CD8-positive, alpha-beta memory T cell (primary cell): ENCODE measurements around the gene NXN. TPM values are rescaled to one million over a fixed set of nuclear protein-coding genes. Genes with fewer than 3 reads are reported as not detected.

Experiments
- CTCF ChIA-PET: fragments of 350-600 bp; sonication (Branson Sonifier 250); formaldehyde crosslinking; loops from one replicate; lab custom pipeline; 2021; ENCODE audit warnings: antibody characterized with exemption; lab: Charles Lee
- POLR2A ChIA-PET: fragments of 350-600 bp; sonication (Branson Sonifier 250); formaldehyde crosslinking; loops from one replicate; lab custom pipeline; 2021; ENCODE audit warnings: antibody characterized with exemption; lab: Charles Lee
- DNase-seq, 5 donors: peaks; one replicate each; pipeline versions ENCODE4 v3.0.0 to v3.0.0-alpha.2; 2020 to 2022; ENCODE audit warnings: mixed read lengths in 1 of 5
- H3K27ac ChIP-seq: one replicate; pipeline ENCODE4 v1.7.0; 2013; ENCODE audit warnings: low read depth, mild to moderate bottlenecking, low read length, moderate library complexity
- H3K27me3 ChIP-seq: 2 replicates; pipeline ENCODE4 v1.7.0; 2013; ENCODE audit warnings: low read length, mild to moderate bottlenecking; ENCODE audit not compliant: insufficient read depth, poor library complexity, severe bottlenecking
- H3K36me3 ChIP-seq: 2 replicates; pipeline ENCODE4 v1.7.0; 2013; ENCODE audit warnings: mild to moderate bottlenecking, low read length, moderate library complexity; ENCODE audit not compliant: insufficient read depth
- H3K4me1 ChIP-seq: 2 replicates; pipeline ENCODE4 v1.7.0; 2013; ENCODE audit warnings: mild to moderate bottlenecking, low read length, moderate library complexity; ENCODE audit not compliant: insufficient read depth
- H3K4me3 ChIP-seq: 2 replicates; pipeline ENCODE4 v1.7.0; 2013; ENCODE audit warnings: mild to moderate bottlenecking, low read length
- H3K9me3 ChIP-seq: 2 replicates; pipeline ENCODE4 v1.7.0; 2013; ENCODE audit warnings: mild to moderate bottlenecking, low read length
- H3K27ac Mint-ChIP-seq, 8 donors: one replicate each; pipeline ENCODE4 v1.8.0; 2020 to 2021; ENCODE audit warnings: mixed read lengths in 8 of 8, mild to moderate bottlenecking in 6 of 8, inconsistent platforms in 3 of 8, moderate library complexity in 3 of 8
- H3K27me3 Mint-ChIP-seq, 2 donors: one replicate each; pipeline ENCODE4 v1.8.0; 2020 to 2021; ENCODE audit warnings: mixed read lengths in 2 of 2, mild to moderate bottlenecking in 1 of 2, moderate library complexity in 1 of 2
- H3K36me3 Mint-ChIP-seq, 3 donors: one replicate each; pipeline ENCODE4 v1.8.0; 2020 to 2021; ENCODE audit warnings: mixed read lengths in 3 of 3, inconsistent platforms in 1 of 3, mild to moderate bottlenecking in 1 of 3
- H3K4me1 Mint-ChIP-seq, 3 donors: one replicate each; pipeline ENCODE4 v1.8.0; 2020 to 2021; ENCODE audit warnings: mixed read lengths in 3 of 3, inconsistent platforms in 1 of 3, mild to moderate bottlenecking in 1 of 3
- H3K4me3 Mint-ChIP-seq, 7 donors: one replicate each; pipeline ENCODE4 v1.8.0; 2020 to 2021; ENCODE audit warnings: mixed read lengths in 7 of 7, mild to moderate bottlenecking in 6 of 7, moderate library complexity in 4 of 7, inconsistent platforms in 2 of 7
- H3K9me3 Mint-ChIP-seq, 5 donors: one replicate each; pipeline ENCODE4 v1.8.0; 2020 to 2022; ENCODE audit warnings: mixed read lengths in 5 of 5, mild to moderate bottlenecking in 3 of 5, moderate library complexity in 2 of 5, inconsistent platforms in 1 of 5
- polyA plus RNA-seq: library from polyadenylated mRNA; unstranded; fragments of 300-500 nt; fragmentation: Illumina TruSeq; gene quantifications from one replicate; pipeline ENCODE4 v1.2.3, GENCODE V29; 2021
- total RNA-seq, 2 experiments: library from RNA; stranded (reverse); gene quantifications; one replicate each; pipeline ENCODE4 v1.2.3, GENCODE V29; 2021

Gene NXN
- total and polyA plus RNA-seq, 3 experiments from 2014 or later, result 0.08 to 0.42 (median 0.31) TPM

DNA sequence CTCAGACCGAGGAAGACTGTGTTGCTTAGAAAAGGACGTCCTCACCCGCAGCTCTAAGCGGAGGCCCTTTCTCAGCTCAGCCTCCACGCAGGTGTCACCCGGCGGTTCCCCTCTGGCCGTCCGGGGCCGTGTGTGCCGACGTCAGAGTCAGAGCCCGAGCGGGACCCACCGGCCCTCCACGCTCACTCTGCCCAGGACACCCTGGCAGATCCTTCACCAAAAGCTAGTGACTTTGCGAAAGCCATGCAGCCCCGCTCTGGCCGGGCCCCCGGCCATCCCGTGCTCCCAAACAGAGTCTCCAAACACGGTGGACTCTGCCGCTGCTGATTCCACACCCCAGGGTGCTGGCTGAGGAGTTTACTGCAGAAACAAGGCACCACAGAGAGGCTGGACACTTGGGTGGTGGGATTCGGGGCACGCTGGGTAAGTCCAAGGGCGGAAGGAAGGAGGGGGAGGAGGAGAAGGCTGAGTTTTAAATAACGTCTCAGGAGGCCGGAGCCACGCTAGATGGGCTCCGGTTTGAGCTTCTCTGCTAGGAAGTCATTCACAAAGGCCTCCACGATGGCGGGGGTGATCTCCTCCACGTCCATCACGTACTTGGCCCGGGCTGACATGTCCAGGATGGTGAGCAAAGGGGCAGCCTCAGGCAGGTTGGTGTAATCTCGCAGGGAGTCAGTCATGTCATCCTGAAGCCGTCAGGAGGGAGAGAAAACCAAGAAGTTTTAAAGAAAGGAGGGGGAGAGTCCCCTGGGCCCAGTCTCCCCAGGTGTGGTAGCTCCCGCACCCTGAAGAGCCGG is 178.9 kb downstream of the NXN start:
- no peak overlapping the region for H3K27ac ChIP-seq
- POLR2A ChIA-PET, result interaction anchor here (0.5 kb wide), 1 partner anchor 88 kb away, joined by 4 read pairs; no protein-coding TSS in a partner anchor
- no peaks in the 10 kb centered on the region for H3K9me3 Mint-ChIP-seq

DNA sequence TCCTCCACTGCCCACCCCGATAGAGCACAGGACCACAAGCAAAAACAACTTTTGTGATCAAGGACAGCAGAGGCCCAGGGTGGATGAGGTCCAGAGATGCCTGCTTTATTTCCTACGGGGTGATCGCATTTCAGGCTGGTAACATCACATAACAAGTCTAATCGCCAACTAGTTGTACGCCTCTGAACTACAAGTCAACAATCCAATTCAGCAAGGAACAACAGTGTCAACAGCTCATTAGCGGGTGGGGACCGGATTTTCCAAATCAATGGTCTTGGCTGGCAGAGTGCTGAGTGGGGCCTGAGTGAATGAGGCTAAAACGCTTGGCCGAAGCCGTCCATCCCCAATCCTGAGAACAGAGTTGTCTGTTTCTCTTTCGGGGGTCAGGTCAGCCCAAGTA is 180.3 kb downstream of the NXN start:
- Histone ChIP-seq H3K36me3 (no peaks in the 10 kb centered on the region), H3K4me3 (no peak overlapping the region), H3K27me3 (no peaks in the 10 kb centered on the region), H3K4me1 (no peaks in the 10 kb centered on the region), H3K27ac (no peak overlapping the region), H3K9me3 (no peaks in the 10 kb centered on the region)
- Mint-ChIP-seq H3K4me1 (peaks cover 5 to 6% (median 5%) of the 10 kb centered on the region in 3 donors), H3K36me3 (no peaks in the 10 kb centered on the region), H3K4me3 (no peak overlapping the region), H3K27ac (no peak overlapping the region), H3K27me3 (peaks cover 0 to 1% of the 10 kb centered on the region in 2 donors), H3K9me3 (no peaks in the 10 kb centered on the region)
- no peak for DNase-seq
- POLR2A ChIA-PET, result no interaction called here
- CTCF ChIA-PET, result interaction anchor here (1.6 kb wide), 1 partner anchor 182 kb away, joined by 5 read pairs; no protein-coding TSS in a partner anchor

More for the DNA sequence above, 178.9 kb downstream of the NXN start:
- Mint-ChIP-seq H3K4me1 (no peaks in the 10 kb centered on the region), H3K27me3 (peaks cover 0 to 1% of the 10 kb centered on the region in 2 donors), H3K4me3 (no peak overlapping the region), H3K27ac (peak overlapping the region in 1 of 8 donors; percentile 47), H3K36me3 (no peaks in the 10 kb centered on the region)
- H3K4me1 ChIP-seq, result no peaks in the 10 kb centered on the region
- H3K4me3 ChIP-seq, result no peak overlapping the region
- no peak for DNase-seq
- no peaks in the 10 kb centered on the region for H3K27me3 ChIP-seq
- H3K9me3 ChIP-seq, result no peaks in the 10 kb centered on the region
- CTCF ChIA-PET, result no interaction called here
- H3K36me3 ChIP-seq, result no peaks in the 10 kb centered on the region

GRCh38 chr17:798246-798645 is 181.3 kb downstream of the NXN start:
- DNase-seq, result no peak
- Mint-ChIP-seq H3K4me1 (peaks cover 5 to 6% (median 5%) of the 10 kb centered on the region in 3 donors), H3K36me3 (peaks cover 0 to 5% (median 0%) of the 10 kb centered on the region in 3 donors), H3K27ac (no peak overlapping the region), H3K9me3 (no peaks in the 10 kb centered on the region), H3K4me3 (no peak overlapping the region), H3K27me3 (peaks cover 0 to 1% of the 10 kb centered on the region in 2 donors)
- Histone ChIP-seq H3K36me3 (no peaks in the 10 kb centered on the region), H3K4me1 (no peaks in the 10 kb centered on the region), H3K4me3 (no peak overlapping the region), H3K9me3 (no peaks in the 10 kb centered on the region), H3K27me3 (no peaks in the 10 kb centered on the region), H3K27ac (no peak overlapping the region)
- CTCF ChIA-PET, result interaction anchor here (1.6 kb wide), 1 partner anchor 183 kb away, joined by 5 read pairs; no protein-coding TSS in a partner anchor
- POLR2A ChIA-PET, result no interaction called here

- POLR2A ChIA-PET, result no interaction called here
- Mint-ChIP-seq H3K27me3 (peaks cover 0 to 1% of the 10 kb centered on the region in 2 donors), H3K9me3 (no peaks in the 10 kb centered on the region), H3K27ac (peak overlapping the region in 2 of 8 donors; percentile 58 to 87), H3K4me3 (no peak overlapping the region), H3K36me3 (peaks cover 0 to 11% (median 5%) of the 10 kb centered on the region in 3 donors), H3K4me1 (peaks cover 5 to 6% (median 5%) of the 10 kb centered on the region in 3 donors)
- Histone ChIP-seq H3K9me3 (no peaks in the 10 kb centered on the region), H3K4me1 (no peaks in the 10 kb centered on the region), H3K27ac (no peak overlapping the region), H3K36me3 (peaks cover 4% of the 10 kb centered on the region), H3K4me3 (no peak overlapping the region), H3K27me3 (no peaks in the 10 kb centered on the region)
- CTCF ChIA-PET, result no interaction called here
- no peak for DNase-seq
Measured at GRCh38 chr17:797236-797840, 182.2 kb downstream of the NXN start.

GRCh38 chr17:796609-797008 is 183.0 kb downstream of the NXN start:
- Histone ChIP-seq H3K27me3 (no peaks in the 10 kb centered on the region), H3K36me3 (peaks cover 11% of the 10 kb centered on the region), H3K27ac (no peak overlapping the region), H3K9me3 (no peaks in the 10 kb centered on the region), H3K4me1 (no peaks in the 10 kb centered on the region), H3K4me3 (no peak overlapping the region)
- Mint-ChIP-seq H3K27me3 (peaks cover 0 to 1% of the 10 kb centered on the region in 2 donors), H3K4me1 (peaks cover 5 to 6% (median 5%) of the 10 kb centered on the region in 3 donors), H3K27ac (no peak overlapping the region), H3K36me3 (peaks cover 0 to 18% (median 5%) of the 10 kb centered on the region in 3 donors), H3K4me3 (no peak overlapping the region), H3K9me3 (no peaks in the 10 kb centered on the region)
- POLR2A ChIA-PET, result no interaction called here
- CTCF ChIA-PET, result interaction anchor here (0.7 to 2.4 kb wide), 3 partner anchors 184 to 260 kb away, joined by 3 to 12 read pairs (median 3); no protein-coding TSS in a partner anchor
- no peak for DNase-seq

GRCh38 chr17:795721-796120 is 183.9 kb downstream of the NXN start:
- peaks cover 0 to 1% of the 10 kb centered on the region in 2 donors for H3K27me3 Mint-ChIP-seq

DNA sequence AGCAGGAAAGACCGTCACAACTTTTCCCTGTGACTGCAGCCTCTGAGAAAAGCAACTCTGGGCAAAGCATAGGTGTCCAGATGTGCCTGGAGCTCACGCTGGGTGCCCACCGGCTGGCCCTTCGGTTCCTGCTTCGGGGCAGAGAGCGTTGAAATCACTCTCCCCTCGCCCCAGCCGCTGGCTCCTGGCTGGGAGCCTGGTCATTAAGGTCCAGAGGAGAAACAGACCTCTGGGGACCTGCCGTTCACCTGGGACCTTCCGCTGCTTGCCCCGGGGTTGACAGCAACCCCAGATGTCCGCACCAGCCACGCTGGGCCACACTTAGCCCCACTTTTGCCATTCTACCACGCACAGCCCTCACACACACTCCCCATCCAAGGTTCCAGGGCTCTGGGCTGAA is 184.3 kb downstream of the NXN start:
- no peaks in the 10 kb centered on the region for H3K9me3 ChIP-seq
- Mint-ChIP-seq H3K9me3 (no peaks in the 10 kb centered on the region), H3K36me3 (peaks cover 0 to 27% (median 9%) of the 10 kb centered on the region in 3 donors), H3K4me3 (no peak overlapping the region), H3K27me3 (peaks cover 0 to 1% of the 10 kb centered on the region in 2 donors), H3K4me1 (peaks cover 5 to 6% (median 5%) of the 10 kb centered on the region in 3 donors), H3K27ac (no peak overlapping the region)
- no peak overlapping the region for H3K4me3 ChIP-seq
- CTCF ChIA-PET, result interaction anchor here (0.9 to 2.4 kb wide), 3 partner anchors 14 to 201 kb away, joined by 6 to 12 read pairs (median 8); partner anchors contain the start of genes GLOD4, MRM3 and TIMM22
- H3K27me3 ChIP-seq, result no peaks in the 10 kb centered on the region
- no peak overlapping the region for H3K27ac ChIP-seq
- no peak for DNase-seq
- POLR2A ChIA-PET, result interaction anchor here (0.6 kb wide), 1 partner anchor 16 kb away, joined by 14 read pairs; no protein-coding TSS in a partner anchor
- H3K4me1 ChIP-seq, result no peaks in the 10 kb centered on the region
- H3K36me3 ChIP-seq, result peaks cover 17% of the 10 kb centered on the region

More at GRCh38 chr17:795721-796120, 183.9 kb downstream of the NXN start:
- POLR2A ChIA-PET, result no interaction called here
- peaks cover 0 to 26% (median 9%) of the 10 kb centered on the region in 3 donors for H3K36me3 Mint-ChIP-seq
- no peak for DNase-seq
- Histone ChIP-seq H3K27ac (no peak overlapping the region), H3K36me3 (peaks cover 17% of the 10 kb centered on the region), H3K9me3 (no peaks in the 10 kb centered on the region), H3K4me1 (no peaks in the 10 kb centered on the region), H3K4me3 (no peak overlapping the region), H3K27me3 (no peaks in the 10 kb centered on the region)
- H3K9me3 Mint-ChIP-seq, result no peaks in the 10 kb centered on the region
- H3K4me1 Mint-ChIP-seq, result peaks cover 5 to 6% (median 5%) of the 10 kb centered on the region in 3 donors
- no peak overlapping the region for H3K4me3 Mint-ChIP-seq
- H3K27ac Mint-ChIP-seq, result peak overlapping the region in 3 of 8 donors; percentile 42 to 70 (median 50)
- CTCF ChIA-PET, result interaction anchor here (0.7 to 2.4 kb wide), 4 partner anchors 185 to 261 kb away, joined by 3 to 12 read pairs (median 6); partner anchors contain the start of gene TIMM22
